NCI-H2107 treated with DMSO at 0.1 percent for 48 hours (cell line): Measurements from ENCODE around the gene FOSB.
"Not testable (repeated sequence)": the region's sequence is repeated elsewhere in the genome, so short reads cannot be mapped to it uniquely, and the experiment has no call there.

Source experiments
- DNase-seq: peaks from one replicate; lab custom pipeline; 2025; ENCODE audit not compliant: unreplicated experiment; lab: John Stamatoyannopoulos, UW

FOSB gene

DNA sequence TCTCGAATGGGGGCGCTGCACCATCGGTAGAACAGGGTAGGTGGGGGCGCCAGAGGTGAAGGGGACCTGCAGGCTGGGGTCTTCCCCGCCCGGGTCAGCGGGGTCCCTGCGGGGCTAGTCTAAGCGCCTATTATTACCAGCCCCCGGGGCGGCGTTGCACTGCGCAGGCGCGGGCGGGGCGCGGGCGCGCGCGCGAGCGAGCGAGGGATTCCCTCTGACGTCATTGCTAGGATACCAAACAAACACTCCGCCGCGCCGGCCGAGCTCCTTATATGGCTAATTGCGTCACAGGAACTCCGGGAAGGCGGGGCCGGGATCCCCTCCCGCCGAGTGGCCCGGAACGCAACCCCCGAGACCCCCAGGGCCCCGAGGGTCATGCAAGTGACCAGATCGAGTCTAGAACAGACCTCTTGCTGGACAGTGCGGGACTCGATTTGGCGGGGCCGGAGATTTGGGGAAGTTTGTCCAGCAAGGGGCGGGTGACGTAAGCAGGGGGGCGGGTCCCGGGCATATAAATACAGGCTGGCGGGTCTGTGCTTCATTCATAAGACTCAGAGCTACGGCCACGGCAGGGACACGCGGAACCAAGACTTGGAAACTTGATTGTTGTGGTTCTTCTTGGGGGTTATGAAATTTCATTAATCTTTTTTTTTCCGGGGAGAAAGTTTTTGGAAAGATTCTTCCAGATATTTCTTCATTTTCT lies at the start of gene FOSB:
Gene FOSB (plus strand): TSS at position 541 of the 703 bp plus-strand sequence. CDS start 591 bp downstream, outside the sequence.
- peak; percentile 57 for DNase-seq

DNA sequence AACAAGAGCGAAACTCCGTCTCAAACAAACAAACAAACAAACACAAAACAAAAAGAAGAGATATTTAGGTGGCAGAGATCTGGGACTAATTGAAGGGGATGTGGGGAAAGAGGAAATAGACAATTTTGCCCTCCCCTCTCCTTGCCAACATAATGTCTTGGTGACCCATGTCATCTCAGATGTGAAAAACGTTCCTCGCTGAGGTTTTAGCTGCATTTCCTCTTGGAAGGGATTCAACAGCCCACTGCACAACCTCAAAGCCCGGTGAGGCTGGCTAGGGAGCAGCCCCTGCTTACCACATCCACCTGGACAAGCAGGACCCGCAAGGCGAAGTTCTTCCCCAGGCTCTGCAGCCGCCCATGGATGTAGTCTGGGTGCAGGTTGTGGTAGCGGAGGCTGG lies 49.0 kb upstream of the FOSB start:
- DNase-seq = no peak

DNA sequence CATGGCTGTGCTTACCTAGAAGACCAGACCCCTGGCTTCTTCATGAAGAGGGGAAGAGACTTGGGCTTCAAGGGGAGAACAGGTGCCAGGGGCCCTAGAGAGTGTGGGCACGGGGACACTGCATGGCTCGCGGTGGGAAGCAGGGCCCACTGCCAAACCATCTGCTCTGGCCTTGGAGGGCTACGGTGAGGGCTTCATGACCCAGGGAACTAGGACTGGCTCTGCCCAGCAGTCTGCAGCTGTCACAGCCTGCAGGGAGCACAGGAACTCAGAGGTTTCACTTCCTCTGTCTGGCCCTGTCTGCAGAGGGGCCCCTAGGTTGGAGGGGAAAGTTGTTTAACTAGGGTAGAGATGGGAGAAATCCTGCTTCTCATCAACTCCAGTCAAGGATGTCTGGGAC lies 48.4 kb upstream of the FOSB start:
- no peak for DNase-seq

DNA sequence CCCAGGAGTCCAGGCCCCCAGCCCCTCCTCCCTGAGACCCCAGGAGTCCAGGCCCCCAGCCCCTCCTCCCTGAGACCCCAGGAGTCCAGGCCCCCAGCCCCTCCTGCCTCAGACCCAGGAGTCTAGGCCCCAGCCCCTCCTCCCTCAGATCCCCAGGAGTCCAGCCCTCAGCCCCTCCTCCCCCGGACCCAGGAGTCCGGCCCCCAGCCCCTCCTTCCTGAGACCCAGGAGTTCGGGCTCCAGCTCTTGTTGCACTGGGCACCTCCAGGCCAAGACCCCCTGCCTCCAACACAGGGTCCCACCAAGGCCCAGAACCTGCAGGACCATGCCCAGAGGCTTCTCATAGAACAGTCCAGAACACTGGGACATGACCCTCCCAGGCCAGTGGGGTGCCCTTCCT lies 47.9 kb upstream of the FOSB start:
- no peak for DNase-seq

DNA sequence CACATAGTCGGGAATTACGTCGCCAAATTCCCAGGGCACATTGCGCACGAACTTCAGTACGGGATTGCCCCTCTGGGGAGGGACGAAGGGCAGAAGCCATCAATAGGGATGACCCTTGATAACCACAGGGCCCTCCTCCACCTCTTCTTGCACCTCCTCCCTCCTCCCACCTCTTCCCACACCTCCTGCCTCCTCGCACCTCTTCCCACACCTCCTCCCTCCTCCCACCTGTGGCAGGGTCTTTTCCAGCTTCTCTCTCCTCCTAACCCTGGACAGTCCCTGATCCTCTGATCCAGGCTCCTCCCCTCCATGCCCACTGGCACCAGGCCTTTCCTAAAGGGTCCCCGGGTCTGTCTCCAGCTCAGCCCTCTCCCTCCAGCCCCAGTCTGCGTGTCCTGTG lies 47.4 kb upstream of the FOSB start:
- DNase-seq = no peak

DNA sequence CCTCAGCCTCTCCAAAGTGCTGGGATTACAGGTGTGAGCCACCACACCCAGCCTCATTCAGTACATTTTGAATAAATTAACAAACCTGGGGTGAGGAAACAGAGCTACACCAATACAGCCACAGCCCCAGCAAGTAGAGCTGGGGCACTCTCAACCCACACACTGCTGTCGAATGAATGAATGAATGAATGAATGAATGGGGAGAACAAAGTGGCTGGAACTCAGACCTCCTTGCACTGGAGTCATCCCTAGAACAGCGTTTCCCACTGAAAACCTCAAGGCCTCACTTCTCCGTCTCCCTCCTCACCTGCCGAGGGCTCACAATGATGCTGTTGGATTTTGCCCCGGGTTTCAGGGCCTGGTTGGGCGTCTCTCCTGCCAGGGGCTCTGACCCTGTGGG lies 46.9 kb upstream of the FOSB start:
- no peak for DNase-seq

DNA sequence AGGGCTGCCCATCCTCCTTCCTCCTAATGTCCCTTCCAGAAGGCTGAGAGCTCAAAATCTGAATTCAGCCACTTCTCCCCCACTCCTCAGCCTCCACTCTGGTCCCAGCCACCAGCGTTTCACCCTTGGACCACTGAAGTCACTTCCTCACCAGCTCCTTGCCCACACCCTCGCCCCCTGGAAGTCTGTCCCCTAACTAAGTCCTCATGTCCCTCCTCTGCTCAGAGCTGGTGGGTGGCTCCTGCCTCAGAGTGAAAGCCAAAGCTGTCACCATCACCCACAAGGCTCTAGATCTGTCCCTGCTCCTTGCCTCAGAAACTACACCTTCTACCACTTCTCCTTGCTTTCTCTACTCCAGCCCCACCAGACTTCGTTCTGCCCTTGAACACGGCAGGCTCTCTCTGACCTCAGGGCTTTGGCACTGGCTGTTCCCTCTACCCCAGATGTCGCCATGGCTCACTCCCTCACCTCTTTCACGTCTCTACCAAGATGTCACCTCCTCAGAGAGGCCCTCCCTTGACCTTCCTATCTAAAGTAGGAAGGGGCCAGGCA lies 45.8 kb upstream of the FOSB start:
- DNase-seq = no peak

DNA sequence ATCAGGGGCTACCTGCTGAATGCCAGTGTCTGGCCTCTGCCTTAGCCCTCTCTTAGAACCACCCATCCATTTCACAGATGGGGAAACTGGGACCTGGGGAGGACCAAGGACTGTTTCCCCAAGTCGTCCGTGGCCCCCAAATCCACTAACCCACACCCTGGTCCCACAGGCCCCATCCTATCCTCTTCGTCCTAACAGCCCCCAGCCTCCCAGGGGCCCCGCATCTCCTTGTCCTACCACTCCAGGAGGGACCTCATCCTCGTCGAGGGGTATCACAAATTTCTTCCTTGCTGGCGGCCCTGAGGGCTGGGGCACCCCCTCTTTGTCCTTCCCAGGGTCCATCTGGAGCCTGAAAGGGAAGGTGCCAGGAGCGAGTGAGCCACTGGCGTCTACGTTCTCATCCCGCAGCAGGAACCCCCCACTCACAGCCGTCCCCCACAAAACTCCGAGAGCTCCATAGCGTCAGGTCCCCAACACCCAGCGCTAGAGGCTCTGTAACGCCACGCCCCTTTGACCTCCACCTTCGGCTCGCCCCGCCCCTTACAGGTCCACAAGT lies 44.7 kb upstream of the FOSB start:
- DNase-seq = no peak

DNA sequence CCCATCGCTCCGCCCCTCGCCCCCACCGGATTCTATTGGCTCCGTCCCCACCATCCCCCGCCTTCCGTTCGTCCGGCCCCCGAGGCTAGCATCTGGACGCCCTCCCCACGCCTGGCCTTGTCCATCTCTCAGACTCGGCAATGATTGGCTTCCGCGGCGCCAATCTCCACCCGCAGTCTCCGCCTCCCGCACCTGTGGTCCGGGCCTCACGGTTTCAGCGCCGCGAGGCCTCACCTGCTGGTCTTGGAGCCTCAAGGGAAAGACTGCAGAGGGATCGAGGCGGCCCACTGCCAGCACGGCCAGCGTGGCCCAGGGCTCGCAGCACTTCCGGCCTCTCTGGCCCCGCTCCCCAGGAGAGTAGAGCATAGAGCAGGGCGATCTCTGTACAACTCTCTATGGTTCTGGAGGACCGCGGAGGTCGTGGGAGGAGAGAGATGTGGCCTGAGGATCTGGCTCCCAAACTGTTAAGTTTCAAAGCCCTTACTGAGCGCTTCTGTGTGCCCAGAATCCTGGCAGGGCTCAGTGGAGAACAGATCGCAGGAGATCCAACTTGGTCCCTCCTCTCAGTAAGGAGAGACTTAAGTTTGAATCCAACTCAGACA lies 44.1 kb upstream of the FOSB start, which contains the start of gene ERCC1:
Gene ERCC1 (minus strand): TSS at position 329 of the 602 bp plus-strand sequence. CDS start 543 bp downstream, outside the sequence.
- peak; percentile 91 for DNase-seq

DNA sequence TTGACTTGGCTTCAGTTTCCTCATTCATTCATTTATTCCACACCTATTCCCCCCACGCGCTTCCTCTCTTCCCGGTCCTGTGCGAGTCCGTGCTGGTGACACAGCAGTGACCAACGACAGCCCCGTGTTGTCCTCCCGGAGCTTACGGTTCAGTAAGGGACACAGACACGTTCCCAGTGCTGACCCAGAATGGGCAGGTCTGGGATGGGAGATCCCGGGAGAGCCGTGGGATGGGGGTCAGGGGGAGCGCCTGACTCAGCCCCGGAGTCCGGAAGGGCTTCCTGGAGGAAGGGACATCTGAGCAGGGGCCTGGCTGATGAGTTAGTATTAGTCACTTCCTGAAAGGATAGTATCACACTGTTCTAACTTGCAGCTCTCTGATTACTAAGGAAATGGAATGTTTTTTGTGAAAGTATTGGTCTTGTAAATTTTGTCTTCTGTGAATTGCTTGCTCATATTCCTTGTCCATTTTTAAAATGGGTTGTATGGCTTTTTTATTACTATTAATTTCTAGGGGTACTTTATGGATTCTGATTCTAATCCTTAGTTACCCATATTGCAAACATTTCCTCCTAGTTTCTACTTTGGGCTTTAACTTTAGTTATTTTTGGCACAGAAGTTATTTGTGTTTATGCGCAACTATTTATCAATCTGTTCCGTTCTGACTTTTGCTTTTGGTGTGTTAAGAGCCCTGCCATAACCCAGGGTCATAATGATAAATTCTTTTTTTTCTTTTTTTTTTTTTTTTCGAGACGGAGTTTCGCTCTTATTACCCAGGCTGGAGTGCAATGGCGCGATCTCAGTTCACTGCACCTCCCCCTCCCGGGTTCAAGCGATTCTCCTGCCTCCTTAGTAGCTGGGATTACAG lies 43.4 kb upstream of the FOSB start:
- DNase-seq = no peak

DNA sequence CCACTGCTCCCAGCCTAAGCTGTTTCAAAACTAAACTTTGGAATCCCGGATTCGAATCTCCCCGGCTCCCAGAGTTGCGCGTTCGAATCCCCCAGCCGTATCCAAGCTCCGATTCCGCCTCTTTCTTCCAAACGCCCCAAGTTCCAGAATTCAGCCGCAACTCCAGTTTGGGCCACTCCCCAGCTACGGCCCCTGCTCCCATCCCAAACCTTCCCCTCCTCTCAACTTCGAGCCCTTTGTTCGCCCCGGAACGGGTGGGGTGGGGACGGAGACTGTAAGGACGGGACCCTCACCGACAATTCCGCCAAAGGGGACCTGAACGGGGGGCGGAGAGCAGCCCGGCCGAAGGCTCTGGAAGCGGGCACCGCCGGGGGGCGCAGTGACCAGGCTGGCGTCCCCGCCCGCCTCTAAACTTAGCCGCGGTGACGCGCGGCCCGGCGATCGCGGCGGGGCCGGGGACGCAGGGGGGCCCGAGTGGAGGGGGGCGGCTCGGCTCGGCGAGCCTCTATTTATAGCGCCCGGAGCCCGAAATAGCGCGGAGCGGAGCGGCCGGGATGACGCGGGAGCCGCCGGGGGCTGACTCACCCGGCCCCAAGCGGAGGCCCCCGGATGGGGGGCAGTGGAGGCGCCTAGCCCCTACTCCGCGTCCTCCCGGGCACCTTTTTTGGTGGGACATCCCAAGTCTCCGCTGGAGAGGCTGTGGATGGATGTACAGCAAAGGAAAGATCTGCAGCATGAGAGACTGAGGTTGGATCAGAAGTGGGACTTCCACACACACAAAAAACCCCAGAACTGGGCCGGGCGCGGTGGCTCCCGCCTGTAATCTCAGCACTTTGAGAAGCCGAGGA lies 39.2 kb upstream of the FOSB start:
- DNase-seq = no peak

DNA sequence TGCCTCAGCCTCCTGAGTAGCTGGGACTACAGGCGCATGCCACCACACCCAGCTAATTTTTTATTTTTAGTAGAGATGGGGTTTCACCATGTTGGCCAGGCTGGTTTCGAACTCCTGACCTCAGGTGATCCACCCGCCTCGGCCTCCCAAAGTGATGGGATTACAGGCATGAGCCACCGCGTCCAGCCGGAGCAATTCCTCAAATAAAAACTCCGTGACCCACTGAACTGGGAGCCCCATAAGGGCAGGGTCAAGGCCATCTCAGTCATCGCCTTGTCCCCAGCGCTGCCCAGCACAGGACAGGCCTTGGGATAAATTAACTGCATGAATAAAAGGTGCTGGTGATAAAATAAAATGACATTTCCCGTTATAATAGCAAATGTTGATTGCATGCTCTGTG lies 37.9 kb upstream of the FOSB start:
- not testable (repeated sequence) for DNase-seq

DNA sequence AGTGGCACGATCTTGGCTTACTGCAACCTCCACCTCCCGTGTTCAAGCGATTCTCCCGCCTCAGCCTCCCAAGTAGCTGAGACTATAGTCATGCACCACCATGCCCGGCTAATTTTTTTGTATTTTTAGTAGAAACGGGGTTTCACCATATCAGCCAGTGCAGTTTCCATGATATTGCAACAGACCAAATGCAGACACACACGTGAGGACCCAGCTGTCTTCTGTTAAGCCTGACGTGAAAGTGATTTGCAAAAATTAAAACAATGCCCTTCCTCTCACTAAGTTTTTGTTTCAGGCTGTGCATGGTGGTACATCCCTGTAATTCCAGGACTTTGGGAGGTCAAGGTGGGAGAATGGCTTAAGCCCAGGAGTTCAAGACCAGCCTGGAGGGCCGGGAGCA lies 36.8 kb upstream of the FOSB start:
- not testable (repeated sequence) for DNase-seq

DNA sequence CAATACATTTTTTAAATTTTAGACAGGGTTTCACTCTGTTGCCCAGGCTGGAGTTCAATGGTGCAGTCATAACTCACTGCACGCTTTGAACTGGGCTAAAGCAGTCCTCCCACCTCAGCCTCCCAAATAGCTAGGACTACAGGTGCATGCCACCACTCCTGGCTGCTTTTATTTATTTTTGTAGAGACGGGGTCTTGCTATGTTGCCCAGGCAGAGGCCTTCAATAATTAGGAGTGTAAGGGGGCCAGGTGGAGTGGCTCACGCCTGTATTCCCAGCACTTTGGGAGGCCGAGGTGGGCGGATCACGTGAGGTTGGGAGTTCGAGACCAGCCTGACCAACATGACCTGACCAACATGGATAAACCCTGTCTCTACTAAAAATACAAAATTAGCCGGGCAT lies 35.3 kb upstream of the FOSB start:
- DNase-seq = not testable (repeated sequence)

DNA sequence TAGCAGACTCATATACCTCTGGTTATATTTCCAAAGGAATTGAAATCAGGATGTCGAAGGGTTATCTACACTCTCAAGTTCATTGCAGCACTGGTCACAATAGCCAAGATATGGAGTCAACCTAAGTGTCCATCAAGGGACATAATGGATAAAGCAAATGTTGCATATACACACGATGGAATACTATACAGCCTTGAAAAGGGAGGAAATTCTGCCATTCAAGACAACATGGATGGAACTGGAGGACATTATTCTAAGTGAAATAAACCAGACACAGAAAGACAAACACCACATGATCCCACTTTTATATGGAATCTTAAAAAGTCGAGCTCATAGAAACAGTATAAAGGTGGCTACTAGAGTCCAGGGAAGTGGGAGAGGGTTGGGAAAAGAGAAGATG lies 30.5 kb upstream of the FOSB start:
- no peak for DNase-seq

DNA sequence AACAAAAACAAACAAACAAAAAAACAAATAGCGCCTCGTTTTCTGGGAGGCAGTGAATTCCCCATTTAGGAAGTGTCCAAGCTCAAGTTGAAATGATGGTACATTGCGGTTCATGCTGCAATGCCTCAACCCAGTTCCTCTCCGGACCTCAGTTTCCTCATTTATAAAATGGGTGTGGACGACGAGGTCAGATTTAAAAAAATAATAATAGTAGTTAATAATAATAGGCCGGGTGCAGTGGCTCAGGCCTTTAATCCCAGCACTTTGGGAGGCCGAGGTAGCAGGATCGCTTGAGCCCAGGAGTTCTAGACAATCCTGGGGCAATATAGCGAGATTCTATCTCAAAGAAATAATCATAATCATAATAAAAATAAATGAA lies 28.6 kb upstream of the FOSB start:
- DNase-seq = no peak

DNA sequence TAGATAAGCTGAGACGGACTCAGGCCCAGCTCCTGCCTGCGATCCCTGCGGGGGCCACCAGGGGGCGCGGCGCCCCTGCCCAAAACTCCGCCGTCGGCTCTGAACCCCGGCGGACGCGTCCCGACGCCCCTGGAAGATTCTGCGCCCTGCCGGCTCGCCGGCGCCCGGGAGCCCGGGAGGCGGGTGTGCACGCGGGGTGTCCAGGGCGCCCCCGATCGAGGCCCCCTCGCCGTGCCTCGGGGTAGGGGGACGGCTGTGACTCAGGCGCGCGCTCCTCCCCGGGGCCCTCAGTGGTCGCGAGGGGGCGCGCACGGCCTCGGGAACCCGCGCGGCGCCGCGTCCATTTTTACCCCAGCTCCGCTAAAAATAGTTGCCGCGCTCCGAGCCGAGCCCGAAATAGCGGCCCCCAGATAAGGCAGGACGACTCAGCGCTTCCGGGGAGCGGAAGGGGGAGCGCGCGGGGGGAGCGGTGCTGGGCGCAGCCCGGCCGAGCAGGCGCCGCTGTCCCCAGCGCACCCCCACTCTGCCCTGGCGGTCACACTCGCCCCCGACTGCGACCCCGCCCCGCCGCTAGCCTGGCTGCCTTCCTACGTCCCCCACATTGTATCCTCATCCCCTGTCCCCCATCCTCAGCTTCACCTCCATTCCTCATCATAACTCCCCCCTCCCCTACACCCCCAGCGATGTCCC lies 28.1 kb upstream of the FOSB start:
- peak; percentile 13 for DNase-seq

DNA sequence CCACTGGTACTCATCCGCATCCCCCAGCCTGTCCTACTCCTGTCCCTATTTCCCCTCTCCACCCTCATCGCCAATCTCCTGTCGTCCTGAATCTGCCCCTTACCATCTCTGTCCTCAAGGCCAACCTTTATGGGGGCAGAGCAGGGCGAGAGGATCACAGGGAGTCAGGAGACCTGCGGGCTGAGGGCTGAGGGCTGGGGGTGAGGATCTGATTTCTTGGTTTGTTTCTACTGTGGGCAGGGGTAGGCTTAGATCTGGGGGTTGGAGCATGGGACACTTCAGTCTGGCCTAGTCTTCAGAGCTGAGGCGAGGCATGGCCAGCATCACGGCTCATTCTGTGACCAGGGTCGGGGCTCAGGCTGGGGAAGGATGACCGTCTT lies 27.5 kb upstream of the FOSB start:
- DNase-seq = no peak

DNA sequence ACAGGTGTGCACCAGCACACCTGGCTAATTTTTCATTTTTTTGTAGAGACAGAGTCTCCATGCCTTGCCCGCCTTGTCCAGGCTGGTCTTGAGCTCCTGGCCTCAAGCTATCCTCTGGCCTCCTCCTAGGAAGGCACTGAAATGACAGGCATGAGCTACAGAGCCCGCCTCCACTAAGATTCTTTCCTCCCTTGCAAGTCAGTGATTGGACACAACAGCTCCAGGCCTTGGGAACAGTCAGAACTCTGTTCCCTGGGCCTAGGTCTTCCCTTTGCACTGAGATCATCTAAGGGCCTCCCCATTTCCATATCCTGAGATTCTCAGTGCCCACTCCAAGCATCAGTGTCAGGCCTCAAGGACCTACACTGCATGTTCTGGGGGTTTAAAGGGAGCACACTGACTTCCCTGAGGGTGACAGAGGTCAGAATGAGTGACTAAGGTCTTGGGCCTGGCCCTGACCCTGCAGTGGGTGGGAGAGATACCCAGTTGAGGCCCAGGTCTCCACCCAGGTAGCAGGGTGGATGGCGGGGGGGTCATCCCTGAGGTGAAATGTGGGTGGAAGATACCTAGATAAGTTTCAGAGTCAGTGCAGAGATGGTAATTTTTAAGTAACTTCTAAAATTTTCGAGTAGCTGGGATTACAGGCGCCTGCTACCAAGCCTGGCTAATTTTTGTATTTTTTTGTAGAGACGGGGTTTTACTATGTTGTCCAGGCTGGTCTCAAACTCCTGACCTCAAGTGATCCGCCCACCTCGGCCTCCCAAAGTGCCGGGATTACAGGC lies 26.7 kb upstream of the FOSB start:
- no peak for DNase-seq
